ENCODE results near the gene ATG2B.

The ATG2B gene

GRCh38 chr14:96274543-96274942, 88.6 kb downstream of the ATG2B start:
- H3K9me2 ChIP-seq (ENCODE audit: low read depth, low read length): no peaks in the 10 kb centered on the region
- no peaks in the 10 kb centered on the region for H3K79me2 ChIP-seq (ENCODE audit: insufficient read depth, low read length)
- no peaks in the 10 kb centered on the region for H3K36me3 ChIP-seq (ENCODE audit: insufficient read depth, low read length)
- H3F3A ChIP-seq (ENCODE audit: insufficient read depth, low read length): no peaks in the 10 kb centered on the region
- H3K27me3 ChIP-seq (ENCODE audit: insufficient read depth, low read length): no peaks in the 10 kb centered on the region; the same call in 1 of the 2 replicates
- H3K9ac ChIP-seq (ENCODE audit: low read length): no peak overlapping the region
- TF ChIP-seq EZH2 (IDR thresholded peaks at IDR 0.05; ENCODE audit: borderline replicate concordance, low read length) (no peak), CTCF (IDR thresholded peaks at IDR 0.05; ENCODE audit: low read length) (no peak)
- H3K4me1 ChIP-seq (ENCODE audit: insufficient read depth, low read length, severe bottlenecking): no peaks in the 10 kb centered on the region
- no peaks in the 10 kb centered on the region for H3K9me3 ChIP-seq (ENCODE audit: low read length)
- no peak overlapping the region for H2AFZ ChIP-seq (ENCODE audit: low read length)
- H3K4me3 ChIP-seq (ENCODE audit: low read depth, low read length, poor library complexity, severe bottlenecking): no peak overlapping the region
- no peak overlapping the region for H3K4me2 ChIP-seq (ENCODE audit: low read length)
- no peak overlapping the region for H3K27ac ChIP-seq (ENCODE audit: low read depth, low read length, poor library complexity, severe bottlenecking)
- H4K20me1 ChIP-seq (ENCODE audit: insufficient read depth, low read length): no peaks in the 10 kb centered on the region

GRCh38 chr14:96274122-96274521, 89.0 kb downstream of the ATG2B start:
- Histone ChIP-seq H3K4me3 (ENCODE audit: low read depth, low read length, poor library complexity, severe bottlenecking) (no peak overlapping the region), H3K9ac (ENCODE audit: low read length) (no peak overlapping the region), H3K9me3 (ENCODE audit: low read length) (no peaks in the 10 kb centered on the region), H3K27ac (ENCODE audit: low read depth, low read length, poor library complexity, severe bottlenecking) (no peak overlapping the region), H3K27me3 (ENCODE audit: insufficient read depth, low read length) (no peaks in the 10 kb centered on the region; the same call in 1 of the 2 replicates), H2AFZ (ENCODE audit: low read length) (no peak overlapping the region), H3K4me2 (ENCODE audit: low read length) (no peak overlapping the region), H3K4me1 (ENCODE audit: insufficient read depth, low read length, severe bottlenecking) (no peaks in the 10 kb centered on the region), H3K36me3 (ENCODE audit: insufficient read depth, low read length) (no peaks in the 10 kb centered on the region), H4K20me1 (ENCODE audit: insufficient read depth, low read length) (no peaks in the 10 kb centered on the region), H3K79me2 (ENCODE audit: insufficient read depth, low read length) (no peaks in the 10 kb centered on the region), H3F3A (ENCODE audit: insufficient read depth, low read length) (no peaks in the 10 kb centered on the region), H3K9me2 (ENCODE audit: low read depth, low read length) (no peaks in the 10 kb centered on the region)
- TF ChIP-seq EZH2 (IDR thresholded peaks at IDR 0.05; ENCODE audit: borderline replicate concordance, low read length) (no peak), CTCF (IDR thresholded peaks at IDR 0.05; ENCODE audit: low read length) (no peak)

DNA sequence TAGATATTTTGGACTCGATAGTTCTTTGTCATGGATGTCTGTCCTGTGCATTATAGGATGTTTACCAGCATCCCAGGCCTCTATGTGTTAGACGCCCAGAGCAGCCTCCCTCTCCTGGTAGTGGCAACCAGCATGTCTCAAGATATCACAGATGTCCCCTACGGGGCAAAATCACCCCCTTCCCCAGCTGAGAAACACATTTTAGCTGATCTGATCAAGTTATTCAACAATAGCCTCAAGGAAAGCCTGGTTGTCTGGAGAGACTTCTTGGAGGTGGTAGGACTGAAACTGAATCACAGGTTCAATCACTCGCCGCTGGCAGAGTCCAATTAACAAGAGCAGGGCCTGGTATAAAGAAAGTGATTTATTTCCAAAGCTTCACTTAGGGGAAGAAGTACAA, 89.5 kb downstream of the ATG2B start:
- Histone ChIP-seq H3K9me3 (ENCODE audit: low read length) (no peaks in the 10 kb centered on the region), H3K79me2 (ENCODE audit: insufficient read depth, low read length) (no peaks in the 10 kb centered on the region), H3K9ac (ENCODE audit: low read length) (no peak overlapping the region), H3K4me3 (ENCODE audit: low read depth, low read length, poor library complexity, severe bottlenecking) (no peak overlapping the region), H2AFZ (ENCODE audit: low read length) (no peak overlapping the region), H3K4me2 (ENCODE audit: low read length) (no peak overlapping the region), H4K20me1 (ENCODE audit: insufficient read depth, low read length) (no peaks in the 10 kb centered on the region), H3F3A (ENCODE audit: insufficient read depth, low read length) (no peaks in the 10 kb centered on the region), H3K9me2 (ENCODE audit: low read depth, low read length) (no peaks in the 10 kb centered on the region), H3K27me3 (ENCODE audit: insufficient read depth, low read length) (no peaks in the 10 kb centered on the region; the same call in 1 of the 2 replicates), H3K36me3 (ENCODE audit: insufficient read depth, low read length) (no peaks in the 10 kb centered on the region), H3K27ac (ENCODE audit: low read depth, low read length, poor library complexity, severe bottlenecking) (no peak overlapping the region), H3K4me1 (ENCODE audit: insufficient read depth, low read length, severe bottlenecking) (no peaks in the 10 kb centered on the region)
- TF ChIP-seq CTCF (IDR thresholded peaks at IDR 0.05; ENCODE audit: low read length) (no peak), EZH2 (IDR thresholded peaks at IDR 0.05; ENCODE audit: borderline replicate concordance, low read length) (no peak)

Measured in OCI-LY1 (cell line).